Measurements from ENCODE around the gene TBC1D1.
A peak's percentile ranks its signal among the peaks of the same experiment; 100 is the strongest.
"Not testable (repeated sequence)": the region's sequence is repeated elsewhere in the genome, so short reads cannot be mapped to it uniquely, and the experiment has no call there.

Gene TBC1D1

GRCh38 chr4:37889849-37890800 lies 759 bp upstream of the TBC1D1 start:
- peak; percentile 22 for DNase-seq

DNA sequence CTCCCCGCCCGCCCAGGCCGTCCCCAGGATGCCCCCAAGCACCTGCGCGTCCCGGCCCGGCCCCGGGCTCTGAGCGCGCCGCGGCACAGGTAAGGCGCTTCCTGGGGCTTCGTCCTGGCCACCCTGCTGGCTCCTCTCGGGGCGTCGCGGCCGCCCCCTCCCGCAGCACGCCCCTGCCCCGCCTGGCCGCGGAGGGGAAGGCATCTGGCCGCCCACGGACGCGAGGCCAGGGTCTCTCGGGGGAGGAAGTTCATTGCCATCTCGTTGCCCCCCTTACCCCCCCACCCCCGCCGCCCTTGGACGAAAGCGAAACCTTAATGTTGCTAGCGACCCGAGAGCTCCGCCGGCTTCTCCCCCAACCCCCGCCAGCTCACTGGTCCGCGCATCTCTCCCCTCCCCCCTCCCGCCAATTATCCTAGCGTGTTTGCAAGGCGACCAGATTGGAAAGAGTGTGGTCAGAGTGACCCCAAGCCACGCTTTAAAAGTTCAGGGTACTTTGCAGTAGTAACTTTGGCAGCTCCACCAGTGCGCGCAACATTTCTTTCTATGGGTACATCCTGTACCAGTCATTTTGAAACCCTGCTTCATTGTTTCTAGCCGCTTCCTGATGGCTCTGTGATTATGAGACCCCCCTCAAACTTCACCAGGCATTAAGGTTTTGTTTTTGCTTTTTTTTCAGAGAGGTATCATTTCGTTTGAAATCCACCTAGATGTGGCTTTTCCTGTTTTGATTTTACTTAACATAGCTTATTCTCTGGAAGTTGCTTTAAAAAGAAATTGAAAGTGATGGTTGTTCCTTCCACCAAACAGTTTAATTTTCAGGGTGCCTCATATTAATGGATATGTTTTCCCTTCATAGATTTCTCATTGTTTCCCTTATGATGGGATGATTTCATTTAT lies 626 bp downstream of the TBC1D1 start:
- DNase-seq = peak; percentile 9

- DNase-seq = no peak
These were observed 1.8 kb downstream of the TBC1D1 start for GRCh38 chr4:37892641-37893040.

- no peak for DNase-seq
These were observed 2.3 kb downstream of the TBC1D1 start for GRCh38 chr4:37893164-37893563.

GRCh38 chr4:37895271-37895670 lies 4.4 kb downstream of the TBC1D1 start:
- DNase-seq = no peak

DNA sequence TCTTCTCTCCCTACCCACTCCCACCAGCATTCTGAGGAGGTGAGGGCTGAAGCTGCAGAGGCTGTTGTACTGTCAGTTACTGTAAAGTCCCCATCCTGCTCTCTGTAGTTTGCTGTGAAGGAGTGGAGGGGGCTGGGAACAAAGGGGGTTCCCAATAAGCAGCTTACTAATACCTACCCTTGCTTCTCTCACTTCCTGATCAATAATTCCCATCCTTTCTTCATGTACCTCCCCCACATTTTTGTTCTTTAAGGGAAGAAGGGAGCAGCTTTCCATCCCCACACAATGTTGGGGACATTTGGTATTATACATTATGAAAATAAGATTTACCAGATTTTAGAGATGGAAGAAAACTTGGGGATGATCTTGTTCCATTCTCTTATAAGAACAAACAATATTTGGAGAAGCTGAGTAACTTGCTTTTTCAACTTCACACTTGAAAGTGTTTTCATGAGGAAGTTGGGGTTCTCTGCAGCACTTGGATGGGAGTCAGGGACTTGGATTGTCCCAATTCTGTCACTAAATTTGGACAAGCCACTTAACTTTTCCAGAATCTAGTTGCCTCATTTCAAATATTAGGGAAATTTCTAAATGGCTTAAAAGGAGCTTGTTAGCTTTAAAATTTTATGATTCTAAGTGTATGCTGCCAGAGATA lies 5.4 kb downstream of the TBC1D1 start:
- no peak for DNase-seq

DNA sequence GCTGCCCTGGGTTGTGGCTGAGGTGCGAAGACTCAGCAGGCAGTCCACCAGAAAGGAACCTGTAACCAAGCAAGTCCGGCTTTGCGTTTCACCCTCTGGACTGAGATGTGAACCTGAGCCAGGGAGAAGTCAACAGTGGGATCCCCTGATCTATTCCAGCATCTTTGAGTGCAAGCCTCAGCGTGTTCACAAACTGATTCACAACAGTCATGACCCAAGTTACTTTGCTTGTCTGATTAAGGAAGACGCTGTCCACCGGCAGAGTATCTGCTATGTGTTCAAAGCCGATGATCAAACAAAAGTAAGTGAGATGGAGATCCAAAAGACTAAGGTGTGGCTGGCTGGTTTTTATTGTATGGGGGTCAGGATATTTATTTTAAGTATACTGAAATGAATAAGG lies 11.3 kb downstream of the TBC1D1 start:
- DNase-seq = no peak

DNA sequence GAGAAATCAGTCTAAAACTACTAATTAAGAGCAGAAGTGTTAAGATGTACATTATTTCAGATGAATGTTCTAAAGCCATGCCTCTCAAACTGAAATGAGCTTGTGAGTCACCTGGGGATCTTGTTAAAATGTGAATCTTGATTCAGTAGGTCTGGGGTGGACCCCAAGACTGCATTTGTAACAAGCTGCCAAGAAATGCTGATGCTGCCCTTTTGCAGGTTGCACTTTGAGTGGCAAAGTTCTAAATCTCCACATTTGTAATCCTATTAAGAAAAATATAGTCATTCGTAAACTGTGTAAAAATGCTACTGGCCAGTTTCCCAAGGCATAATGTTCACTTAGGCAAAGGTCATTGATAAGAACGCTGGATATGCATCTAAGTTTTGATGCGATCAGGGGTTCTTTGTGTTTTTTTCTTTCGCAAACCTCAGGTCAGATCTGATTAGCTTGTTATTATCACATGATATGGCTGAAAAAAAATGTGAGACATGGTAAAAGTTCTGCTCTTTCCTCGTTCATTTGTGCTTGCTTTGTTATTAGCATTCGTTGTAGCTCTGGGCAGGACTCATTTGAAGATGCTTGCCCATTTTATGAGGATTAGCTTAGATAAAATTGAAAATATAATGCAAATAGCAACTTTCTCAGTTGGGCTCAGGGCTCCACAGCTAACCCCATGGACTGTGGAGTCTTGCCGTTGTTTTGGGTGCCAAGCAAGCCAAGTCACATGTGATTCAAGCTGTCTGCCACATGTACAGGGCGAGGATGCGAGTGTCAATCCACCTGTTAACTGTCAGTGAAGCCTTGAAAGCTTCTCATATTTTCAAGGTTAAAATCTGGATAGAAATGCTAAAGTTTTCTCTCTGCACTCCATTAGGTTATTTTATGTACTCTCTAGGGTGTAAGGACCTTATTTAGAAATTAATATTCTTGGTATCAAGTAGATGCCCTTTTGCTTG lies 12.1 kb downstream of the TBC1D1 start:
- DNase-seq = no peak

- DNase-seq = peak; percentile 8
These were observed 13.0 kb downstream of the TBC1D1 start for GRCh38 chr4:37903901-37904300.

DNA sequence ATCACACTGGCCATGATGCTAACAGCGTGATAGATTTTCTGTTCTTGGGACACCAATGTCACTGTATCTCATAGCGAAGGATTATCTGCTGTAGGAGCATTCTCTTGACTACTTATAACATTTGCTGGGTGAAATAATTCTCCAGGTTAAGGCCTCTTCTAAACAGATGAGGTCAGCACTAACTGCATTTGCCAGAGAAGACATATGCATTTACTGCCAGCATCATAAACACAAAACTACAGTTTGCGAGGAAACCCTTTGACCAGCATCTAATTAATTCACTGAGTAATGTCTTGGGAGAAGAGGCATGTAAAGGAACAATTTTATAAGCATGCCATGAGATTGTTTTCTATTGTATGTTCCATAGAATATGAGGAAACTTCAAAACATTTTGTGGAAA lies 13.9 kb downstream of the TBC1D1 start:
- no peak for DNase-seq

DNA sequence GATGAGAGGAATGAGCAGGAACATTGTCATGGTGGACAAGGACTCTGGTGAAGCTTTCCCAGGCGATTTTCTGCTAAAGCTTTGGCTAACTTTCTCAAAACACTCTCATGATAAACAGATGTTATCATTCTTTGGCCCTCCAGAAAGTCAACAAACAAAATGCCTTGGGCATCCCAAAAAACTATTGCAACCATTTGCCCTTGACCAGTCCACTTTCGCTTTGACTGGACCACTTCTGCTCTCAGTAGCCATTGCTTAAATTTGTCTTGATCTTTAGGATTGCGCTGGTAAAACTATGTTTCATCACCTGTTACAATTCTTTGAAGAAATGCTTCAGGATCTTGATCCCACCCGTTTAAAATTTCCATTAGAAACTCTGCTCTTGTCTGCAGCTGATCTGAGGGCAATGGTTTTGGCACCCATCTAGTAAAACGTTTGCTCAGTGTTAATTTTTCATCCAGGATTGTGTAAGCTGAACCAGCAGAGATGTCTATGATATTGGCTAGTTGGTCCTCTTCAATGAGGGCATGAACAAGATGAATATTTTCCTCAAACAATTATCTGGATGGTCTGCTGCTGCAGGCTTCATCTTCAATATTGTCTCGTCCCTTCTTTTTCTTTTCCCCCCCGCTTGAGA lies 14.8 kb downstream of the TBC1D1 start:
- DNase-seq = no peak

DNA sequence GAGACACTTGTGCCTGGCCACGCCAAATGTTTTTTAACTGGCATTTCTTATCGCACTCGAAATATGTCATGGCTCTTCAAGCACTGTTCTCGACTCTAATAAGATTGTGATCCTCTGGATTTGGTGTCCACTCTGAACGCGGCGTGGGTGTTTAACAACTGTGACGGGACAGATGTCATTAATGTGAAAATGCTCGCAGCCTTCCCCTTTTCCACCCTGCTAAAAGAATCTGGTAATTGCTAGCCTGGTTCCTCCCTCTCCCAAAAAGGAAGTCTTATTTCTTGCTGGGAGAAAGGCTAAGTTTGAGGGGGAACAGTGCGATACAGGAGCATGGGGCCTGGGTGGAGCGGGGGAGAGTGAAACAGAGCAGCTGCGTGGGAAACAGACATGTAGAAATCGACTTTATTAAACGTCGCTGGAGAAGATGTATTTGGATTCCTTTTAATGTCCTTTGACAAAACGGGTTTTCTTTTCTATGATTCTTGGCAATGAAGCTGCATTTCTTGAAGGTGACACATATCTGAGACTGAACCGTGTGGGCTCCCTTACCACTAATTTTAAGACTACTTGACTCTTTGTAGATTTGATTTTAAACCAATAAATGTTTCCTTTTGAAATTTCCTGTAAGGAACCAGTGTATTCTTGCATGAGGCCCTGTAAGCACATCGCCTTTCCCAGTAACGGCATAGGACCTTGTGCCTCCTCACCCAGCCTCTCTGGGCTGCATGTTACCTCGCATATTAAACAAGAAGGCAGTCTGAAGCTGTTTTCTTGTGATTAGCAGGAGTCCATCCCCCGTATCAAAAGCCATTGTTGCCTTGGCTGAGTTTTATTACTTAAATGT lies 17.8 kb downstream of the TBC1D1 start:
- DNase-seq = no peak

DNA sequence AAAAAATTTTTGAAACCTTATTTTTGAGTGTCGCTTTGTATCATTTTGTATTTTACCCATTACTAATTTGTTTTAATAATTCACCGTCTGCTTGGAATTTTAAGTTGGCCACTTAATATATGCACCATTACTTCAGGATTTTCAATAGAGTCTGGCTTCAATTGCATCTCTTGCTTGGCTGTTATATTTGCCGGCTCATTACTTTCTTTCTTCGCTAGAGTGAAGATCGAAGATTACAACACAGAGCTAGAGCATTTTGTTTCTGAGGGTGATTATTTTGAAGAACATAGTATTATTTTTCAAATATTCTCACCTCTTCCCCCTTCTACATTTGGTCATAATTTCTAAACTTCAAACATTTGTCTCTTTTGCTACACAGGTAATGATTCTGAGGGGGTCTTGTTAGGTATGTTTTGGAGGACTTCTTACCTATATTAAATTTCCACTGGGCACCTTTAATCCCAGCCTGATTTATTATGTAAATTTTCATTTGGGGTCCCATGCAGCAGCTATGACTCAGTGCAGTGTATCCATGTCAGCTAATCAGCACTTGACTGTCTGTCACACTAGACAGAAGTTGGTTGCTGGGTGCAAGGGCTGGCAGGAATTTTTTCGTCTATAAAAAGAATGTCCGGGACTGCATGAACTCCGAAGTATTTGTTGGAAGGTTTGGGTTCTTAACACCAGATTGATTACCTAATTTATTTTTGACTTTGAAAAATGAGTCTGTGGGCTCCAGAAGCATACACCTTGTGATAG lies 18.6 kb downstream of the TBC1D1 start:
- no peak for DNase-seq

- DNase-seq = no peak
These were observed 19.2 kb downstream of the TBC1D1 start for GRCh38 chr4:37910091-37910486.

DNA sequence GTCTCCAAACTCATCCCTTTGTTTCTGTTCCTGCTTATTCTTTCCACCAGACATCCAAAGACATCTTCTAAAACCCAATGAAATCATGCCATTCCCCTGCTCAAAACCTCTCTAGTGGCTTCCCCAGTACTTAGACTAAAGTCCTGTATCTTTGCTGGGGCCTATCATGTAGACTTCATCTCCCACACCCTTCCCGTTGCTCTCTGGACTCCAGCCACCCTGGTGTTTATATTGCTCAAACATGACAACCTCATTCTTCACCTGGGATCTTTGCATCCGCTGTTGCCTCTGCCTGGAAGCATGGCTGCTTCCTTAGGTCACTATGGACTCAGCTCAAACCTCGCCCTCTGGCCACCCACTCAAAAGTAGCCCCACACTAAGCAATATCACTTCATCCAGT lies 23.7 kb downstream of the TBC1D1 start:
- no peak for DNase-seq

DNA sequence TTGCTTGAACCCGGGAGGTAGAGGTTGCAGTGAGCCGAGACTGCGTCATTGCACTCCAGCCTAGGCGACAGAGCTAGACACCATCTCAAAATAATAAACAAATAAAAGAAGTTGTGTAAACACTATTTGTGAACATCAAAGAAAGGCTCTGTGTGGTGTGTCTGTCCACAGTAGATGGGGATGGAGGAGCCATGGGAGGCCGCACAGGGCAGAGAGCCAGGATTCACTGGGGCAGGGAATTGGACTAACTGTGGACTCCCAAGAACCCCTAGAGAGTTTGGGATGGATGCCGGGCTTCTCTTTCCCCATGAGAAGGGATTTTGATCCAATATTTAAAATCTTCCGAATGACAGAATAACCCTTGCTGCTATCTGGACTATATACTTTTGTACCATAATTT lies 26.5 kb downstream of the TBC1D1 start:
- no peak for DNase-seq

DNA sequence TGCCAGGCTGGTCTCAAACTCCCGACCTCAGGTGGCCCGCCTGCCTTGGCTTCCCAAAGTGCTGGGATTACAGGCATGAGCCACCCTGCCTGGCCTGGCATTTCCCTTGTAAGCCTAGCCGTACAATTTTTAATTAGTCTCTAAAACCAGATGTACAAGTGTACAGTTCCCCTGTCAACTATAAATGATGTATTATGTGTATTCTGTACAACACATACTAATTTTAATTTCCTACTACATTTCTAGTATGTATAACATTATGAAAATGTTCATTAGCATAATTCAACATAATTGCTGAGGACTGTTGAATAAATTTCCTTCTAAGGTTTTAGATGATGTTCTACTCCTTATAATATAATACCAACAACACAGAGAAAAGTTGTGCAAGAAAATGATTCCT lies 27.8 kb downstream of the TBC1D1 start:
- no peak for DNase-seq

GRCh38 chr4:37922328-37922727 lies 31.4 kb downstream of the TBC1D1 start:
- DNase-seq = no peak

GRCh38 chr4:37923089-37923488 lies 32.2 kb downstream of the TBC1D1 start:
- DNase-seq = not testable (repeated sequence)

DNA sequence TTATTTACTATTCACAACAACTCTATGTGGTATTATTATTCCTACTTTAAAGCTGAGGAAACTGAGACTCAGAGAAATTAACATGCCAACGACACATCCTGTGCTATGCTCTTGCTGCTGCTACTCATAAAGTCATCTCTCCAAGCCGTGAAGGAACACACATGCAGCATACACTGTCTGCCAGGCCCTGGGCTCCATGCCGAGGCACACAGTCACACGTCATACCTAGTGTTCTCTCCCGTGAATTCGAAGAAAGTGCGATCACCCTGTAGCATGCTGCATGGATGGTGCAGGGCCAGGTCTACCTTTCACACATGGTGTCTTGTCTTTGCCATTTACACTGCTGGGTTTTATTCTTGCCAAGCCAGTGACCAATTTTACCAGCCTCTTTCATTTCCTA lies 34.1 kb downstream of the TBC1D1 start:
- DNase-seq = no peak
